HepG2 (cell line): ENCODE measurements around the gene ALG8. TPM values are rescaled to one million over a fixed set of nuclear protein-coding genes. Genes with fewer than 3 reads are reported as not detected.

ENCODE experiments used
- ARID2 ChIP-seq: sonication (generic); formaldehyde crosslinking; IDR thresholded peaks from 2 replicates; pipeline ENCODE4 v1.8.1; 2022; ENCODE audit warnings: mild to moderate bottlenecking, missing genetic modification reagents, borderline replicate concordance
- ARID5B ChIP-seq: IDR thresholded peaks from 2 replicates; pipeline ENCODE4 v1.4.0; 2020; ENCODE audit warnings: mild to moderate bottlenecking, missing genetic modification reagents
- ARNT2 ChIP-seq: sonication (generic); formaldehyde crosslinking; IDR thresholded peaks from 2 replicates; pipeline ENCODE4 v1.8.0; 2022; ENCODE audit warnings: mild to moderate bottlenecking, low read depth, missing genetic modification reagents, moderate library complexity
- HNRNPH1 ChIP-seq: fragments of 200-400 bp; formaldehyde crosslinking; optimal IDR thresholded peaks from 2 replicates; pipeline ENCODE3; 2017; ENCODE audit warnings: mild to moderate bottlenecking, low read depth, low read length
- IKZF4 ChIP-seq: sonication (generic); formaldehyde crosslinking; IDR thresholded peaks from 2 replicates; pipeline ENCODE4 v1.5.1; 2020; ENCODE audit warnings: borderline replicate concordance, mild to moderate bottlenecking, low read depth, missing genetic modification reagents; ENCODE audit errors: not compliant biosample characterization
- MBD4 ChIP-seq: IDR thresholded peaks from 2 replicates; pipeline ENCODE4 v1.6.1; 2012; ENCODE audit warnings: low read length, inconsistent platforms, borderline replicate concordance
- SIX4 ChIP-seq: sonication (generic); formaldehyde crosslinking; IDR thresholded peaks from 2 replicates; pipeline ENCODE4 v1.4.0; 2020; ENCODE audit warnings: missing genetic modification reagents
- SRSF1 ChIP-seq: fragments of 200-400 bp; formaldehyde crosslinking; optimal IDR thresholded peaks from 2 replicates; pipeline ENCODE3; 2017; ENCODE audit warnings: mild to moderate bottlenecking, low read depth, low read length, moderate library complexity
- TCF12 ChIP-seq, 2 experiments: fragments of 450-650 bp in 1 of 2; sonication (generic) in 1 of 2; formaldehyde crosslinking in 1 of 2; IDR thresholded peaks; 2 replicates each; pipeline versions ENCODE4 v1.6.1 to v1.8.0; 2017 to 2022; ENCODE audit warnings: antibody characterized with exemption in 1 of 2, mild to moderate bottlenecking in 1 of 2, missing genetic modification reagents in 1 of 2, moderate library complexity in 1 of 2
- XBP1 ChIP-seq: sonication (generic); formaldehyde crosslinking; IDR thresholded peaks from 2 replicates; pipeline ENCODE4 v1.5.0; 2020; ENCODE audit warnings: missing genetic modification reagents
- YEATS4 ChIP-seq: sonication (generic); formaldehyde crosslinking; IDR thresholded peaks from 2 replicates; pipeline ENCODE4 v1.4.0; 2020; ENCODE audit warnings: missing genetic modification reagents, borderline replicate concordance
- ZBTB43 ChIP-seq: sonication (generic); formaldehyde crosslinking; conservative IDR thresholded peaks from 2 replicates; pipeline ENCODE4 v1.4.0; 2020; ENCODE audit warnings: missing genetic modification reagents
- ZBTB8A ChIP-seq: sonication (generic); formaldehyde crosslinking; IDR thresholded peaks from 2 replicates; pipeline ENCODE4 v1.4.0; 2020; ENCODE audit warnings: mild to moderate bottlenecking, low read depth, missing genetic modification reagents, borderline replicate concordance
- ZFP82 ChIP-seq: sonication (generic); formaldehyde crosslinking; IDR thresholded peaks from 2 replicates; pipeline ENCODE4 v1.5.1; 2020; ENCODE audit warnings: mild to moderate bottlenecking, missing genetic modification reagents, borderline replicate concordance
- ZNF20 ChIP-seq: sonication (generic); formaldehyde crosslinking; IDR thresholded peaks from 2 replicates; pipeline ENCODE4 v1.4.0; 2020; ENCODE audit warnings: mild to moderate bottlenecking, moderate library complexity, missing genetic modification reagents
- ZNF234 ChIP-seq: sonication (generic); formaldehyde crosslinking; conservative IDR thresholded peaks from 2 replicates; pipeline ENCODE4 v1.5.1; 2020; ENCODE audit warnings: mild to moderate bottlenecking, missing genetic modification reagents
- ZNF256 ChIP-seq: sonication (generic); formaldehyde crosslinking; conservative IDR thresholded peaks from 2 replicates; pipeline ENCODE4 v1.4.0; 2020; ENCODE audit warnings: missing genetic modification reagents
- ZNF317 ChIP-seq: sonication (generic); formaldehyde crosslinking; IDR thresholded peaks from 2 replicates; pipeline ENCODE4 v1.5.0; 2020; ENCODE audit warnings: mild to moderate bottlenecking, missing genetic modification reagents
- ZNF484 ChIP-seq: sonication (generic); formaldehyde crosslinking; IDR thresholded peaks from 2 replicates; pipeline ENCODE4 v1.5.1; 2020; ENCODE audit warnings: mild to moderate bottlenecking, low read depth, missing genetic modification reagents, borderline replicate concordance
- ZSCAN21 ChIP-seq: sonication (generic); formaldehyde crosslinking; IDR thresholded peaks from 2 replicates; pipeline ENCODE4 v1.8.0; 2022; ENCODE audit warnings: mild to moderate bottlenecking, missing genetic modification reagents, moderate library complexity, borderline replicate concordance
- ZUFSP ChIP-seq: sonication (generic); formaldehyde crosslinking; IDR thresholded peaks from 2 replicates; pipeline ENCODE4 v1.9.0; 2021; ENCODE audit warnings: missing genetic modification reagents, mild to moderate bottlenecking, borderline replicate concordance
- polyA plus RNA-seq, 8 experiments: library from polyadenylated mRNA; depleted of rRNA in 3 of 8; stranded (reverse) in 7 of 8; unstranded in 1 of 8; fragments of >200 nt; fragmentation: Illumina TruSeq in 4 of 8; extraction: Trizol in 4 of 8; gene quantifications; 2 replicates each; pipeline versions ENCODE4 v1.2.1 to v1.2.3, GENCODE V29; 2011 to 2016; ENCODE audit warnings: low read depth in 4 of 8, missing spikeins in 1 of 8, mixed read lengths in 1 of 8; ENCODE audit not compliant: insufficient read depth in 1 of 8
- total RNA-seq, 5 experiments: library from RNA; depleted of rRNA; stranded (reverse); fragments of >200 nt; fragmentation: Illumina TruSeq; extraction: Trizol; gene quantifications; 2 replicates each; pipeline ENCODE4 v1.2.3, GENCODE V29; 2016; ENCODE audit warnings: low read depth in 1 of 5

ALG8 gene
- total and polyA plus RNA-seq, 2 of the 13 experiments (the other 11 are each of a cell fraction or from before 2014, with no cell fraction given): 75.8 to 88.0 TPM

GRCh38 chr11:78139422-78140391 lies at the start of gene ALG8 (continued):
- no peak for TF ChIP-seq SRSF1
- TF ChIP-seq XBP1: no peak
- peak; percentile 95 for TF ChIP-seq YEATS4 (CRISPR knock-in tag)
- TF ChIP-seq ZBTB43 (CRISPR knock-in tag): peak; percentile 88
- TF ChIP-seq MBD4: no peak
- TF ChIP-seq ARNT2 (CRISPR knock-in tag): peak; percentile 91
- TF ChIP-seq ZBTB8A (CRISPR knock-in tag): no peak
- no peak; the same call in 1 of the 2 replicates for TF ChIP-seq ARID5B (CRISPR knock-in tag)
- TF ChIP-seq TCF12 (IDR thresholded peaks at IDR 0.05): no peak
- no peak for TF ChIP-seq TCF12 (CRISPR knock-in tag; IDR thresholded peaks at IDR 0.05)
- TF ChIP-seq ARID2 (CRISPR knock-in tag): peak; percentile 92
- peak; percentile 83; the same call in 1 of the 2 replicates for TF ChIP-seq ZSCAN21
- TF ChIP-seq ZUFSP (CRISPR knock-in tag): no peak
- no peak for TF ChIP-seq ZNF484 (CRISPR knock-in tag)
- 0 out of 2 replicates have a peak, but pooled peaks have one; percentile 11 for TF ChIP-seq ZNF20
- peak; percentile 90; the same call in 1 of the 2 replicates for TF ChIP-seq ZNF256 (CRISPR knock-in tag)
- TF ChIP-seq HNRNPH1: no peak
- peak; percentile 52 for TF ChIP-seq SIX4 (CRISPR knock-in tag)
- TF ChIP-seq ZNF234: no peak
- TF ChIP-seq IKZF4 (CRISPR knock-in tag): no peak
- TF ChIP-seq ZFP82 (CRISPR knock-in tag): no peak; the same call in 1 of the 2 replicates
- no peak for TF ChIP-seq ZNF317
